Neural progenitor cell (in vitro differentiated cells): ENCODE measurements around the gene SEZ6L. TPM values are rescaled to one million over a fixed set of nuclear protein-coding genes. Genes with fewer than 3 reads are reported as not detected.

Source experiments
- DNase-seq: peaks from one replicate; pipeline ENCODE4 v3.0.0-alpha.2; 2016; ENCODE audit warnings: low spot score
- H2AFZ ChIP-seq: fragments of 200-600 bp; sonication (generic); replicated peaks from 2 replicates; pipeline ENCODE4 v1.6.1; 2016; ENCODE audit warnings: antibody characterized with exemption
- H3F3A ChIP-seq: fragments of 200-600 bp; sonication (generic); 2 replicates; pipeline ENCODE4 v1.6.1; 2016; ENCODE audit warnings: antibody characterized with exemption, low read depth
- H3K27ac ChIP-seq: fragments of 200-600 bp; sonication (generic); 2 replicates; pipeline ENCODE4 v1.5.1; 2016; ENCODE audit warnings: mild to moderate bottlenecking
- H3K27me3 ChIP-seq: fragments of 200-600 bp; sonication (generic); 2 replicates; pipeline ENCODE4 v1.6.1; 2016; ENCODE audit warnings: mild to moderate bottlenecking, moderate library complexity
- H3K36me3 ChIP-seq: fragments of 200-600 bp; sonication (generic); 2 replicates; pipeline ENCODE4 v1.5.1; 2016
- H3K4me1 ChIP-seq: fragments of 200-600 bp; sonication (generic); 2 replicates; pipeline ENCODE4 v1.6.1; 2016; ENCODE audit warnings: mixed run types
- H3K4me2 ChIP-seq: fragments of 200-600 bp; sonication (generic); 2 replicates; pipeline ENCODE4 v1.6.1; 2016
- H3K4me3 ChIP-seq: fragments of 200-600 bp; sonication (generic); 2 replicates; pipeline ENCODE4 v1.5.1; 2016
- H3K79me2 ChIP-seq: fragments of 200-600 bp; sonication (generic); 2 replicates; pipeline ENCODE4 v1.6.1; 2016; ENCODE audit warnings: low read depth
- H3K9ac ChIP-seq: fragments of 200-600 bp; sonication (generic); 2 replicates; pipeline ENCODE4 v1.6.1; 2016
- H3K9me3 ChIP-seq: fragments of 200-600 bp; sonication (generic); 2 replicates; pipeline ENCODE4 v1.5.1; 2016; ENCODE audit warnings: low read depth
- H4K20me1 ChIP-seq: fragments of 200-600 bp; sonication (generic); 2 replicates; pipeline ENCODE4 v1.6.1; 2016; ENCODE audit warnings: low read depth
- H3K27ac Mint-ChIP-seq: 3 replicates; pipeline ENCODE4 v1.8.0; 2021; ENCODE audit warnings: mixed read lengths
- H3K27me3 Mint-ChIP-seq: 2 replicates; pipeline ENCODE4 v1.8.0; 2022; ENCODE audit warnings: low read depth, mild to moderate bottlenecking, inconsistent platforms, moderate library complexity, mixed read lengths; ENCODE audit not compliant: insufficient read depth
- H3K36me3 Mint-ChIP-seq: 3 replicates; pipeline ENCODE4 v1.8.0; 2021; ENCODE audit warnings: mixed read lengths
- H3K4me1 Mint-ChIP-seq: 3 replicates; pipeline ENCODE4 v1.8.0; 2021; ENCODE audit warnings: mixed read lengths
- H3K4me3 Mint-ChIP-seq: 3 replicates; pipeline ENCODE4 v1.8.0; 2021; ENCODE audit warnings: mild to moderate bottlenecking, moderate library complexity, mixed read lengths
- H3K9me3 Mint-ChIP-seq: 3 replicates; pipeline ENCODE4 v1.8.0; 2020; ENCODE audit warnings: mixed read lengths
- CTCF ChIP-seq: fragments of 200-600 bp; sonication (generic); IDR thresholded peaks from 2 replicates; pipeline ENCODE4 v1.5.1; 2017; ENCODE audit warnings: antibody characterized with exemption, mild to moderate bottlenecking
- EZH2 ChIP-seq: fragments of 200-600 bp; sonication (generic); IDR thresholded peaks from 2 replicates; pipeline ENCODE4 v1.6.1; 2017; ENCODE audit warnings: antibody characterized with exemption, mild to moderate bottlenecking, moderate library complexity
- EZH2phosphoT487 ChIP-seq: fragments of 200-600 bp; sonication (generic); IDR thresholded peaks from 2 replicates; pipeline ENCODE4 v1.6.1; 2017; ENCODE audit warnings: antibody characterized with exemption
- total RNA-seq: library from RNA; depleted of rRNA; stranded (reverse); fragments of >200 nt; gene quantifications from 2 replicates; pipeline ENCODE4 v1.2.3, GENCODE V29; 2015; ENCODE audit warnings: low replicate concordance

The SEZ6L gene
- total RNA-seq, 1 donor from 2014 or later = 0.22 TPM

- Histone ChIP-seq H3K9me3 (no peaks in the 10 kb centered on the region), H3K27ac (no peak overlapping the region), H4K20me1 (no peaks in the 10 kb centered on the region), H3K4me2 (no peak overlapping the region), H3K27me3 (peaks cover 29% of the 10 kb centered on the region), H3K36me3 (no peaks in the 10 kb centered on the region), H3F3A (peaks cover 5% of the 10 kb centered on the region), H3K9ac (no peak overlapping the region), H2AFZ (no peak overlapping the region), H3K4me1 (peaks cover 3% of the 10 kb centered on the region), H3K79me2 (no peaks in the 10 kb centered on the region), H3K4me3 (no peak overlapping the region)
- DNase-seq = no peak
- Mint-ChIP-seq H3K27me3 (peaks cover 4% of the 10 kb centered on the region), H3K36me3 (no peaks in the 10 kb centered on the region), H3K4me3 (no peak overlapping the region), H3K9me3 (no peaks in the 10 kb centered on the region), H3K4me1 (peaks cover 27% of the 10 kb centered on the region), H3K27ac (no peak overlapping the region)
- TF ChIP-seq EZH2phosphoT487 (no peak), CTCF (no peak), EZH2 (no peak)
These were observed 245.1 kb downstream of the SEZ6L start for GRCh38 chr22:26414347-26414746.

DNA sequence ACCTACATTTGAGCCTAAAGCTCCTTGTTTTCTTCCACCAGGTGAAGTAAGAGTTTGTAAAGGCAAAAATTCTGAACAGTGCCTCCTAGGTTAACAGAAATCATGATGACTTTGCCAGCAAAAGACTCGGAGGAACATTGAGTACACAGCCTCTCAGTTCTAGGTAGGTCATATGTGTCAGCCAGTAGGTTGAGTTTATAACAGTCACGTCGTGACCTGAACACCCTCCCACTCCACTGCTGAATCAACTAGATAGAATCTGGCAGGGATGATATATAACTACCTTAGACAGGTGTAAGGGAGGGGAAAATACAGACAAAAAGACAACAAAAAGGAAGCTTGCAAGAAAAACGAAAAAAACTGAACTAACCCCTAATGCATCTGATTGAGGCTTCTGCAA lies 247.0 kb downstream of the SEZ6L start:
- H2AFZ ChIP-seq = no peak overlapping the region
- no peaks in the 10 kb centered on the region for H3K36me3 ChIP-seq
- H3K4me2 ChIP-seq = no peak overlapping the region
- H3K4me3 Mint-ChIP-seq = no peak overlapping the region
- H3K27me3 ChIP-seq = peaks cover 16% of the 10 kb centered on the region
- H3K36me3 Mint-ChIP-seq = no peaks in the 10 kb centered on the region
- H3K4me3 ChIP-seq = no peak overlapping the region
- peaks cover 6% of the 10 kb centered on the region for H3K27me3 Mint-ChIP-seq
- H3K4me1 ChIP-seq = peaks cover 3% of the 10 kb centered on the region
- peaks cover 5% of the 10 kb centered on the region for H3F3A ChIP-seq
- H3K4me1 Mint-ChIP-seq = peaks cover 15% of the 10 kb centered on the region
- H4K20me1 ChIP-seq = no peaks in the 10 kb centered on the region
- H3K27ac Mint-ChIP-seq = no peak overlapping the region
- no peak for DNase-seq
- no peaks in the 10 kb centered on the region for H3K79me2 ChIP-seq
- TF ChIP-seq EZH2phosphoT487 = no peak
- no peak for TF ChIP-seq EZH2
- TF ChIP-seq CTCF = no peak
- no peaks in the 10 kb centered on the region for H3K9me3 ChIP-seq
- no peaks in the 10 kb centered on the region for H3K9me3 Mint-ChIP-seq
- H3K9ac ChIP-seq = no peak overlapping the region
- H3K27ac ChIP-seq = no peak overlapping the region

- no peak overlapping the region for H3K9ac ChIP-seq
- no peak overlapping the region for H3K4me3 Mint-ChIP-seq
- H3K27me3 ChIP-seq = peaks cover 11% of the 10 kb centered on the region
- H3K27ac ChIP-seq = no peak overlapping the region
- peaks cover 3% of the 10 kb centered on the region for H3K4me1 ChIP-seq
- no peaks in the 10 kb centered on the region for H4K20me1 ChIP-seq
- no peaks in the 10 kb centered on the region for H3K9me3 ChIP-seq
- H3K36me3 Mint-ChIP-seq = no peaks in the 10 kb centered on the region
- H3K4me1 Mint-ChIP-seq = peaks cover 15% of the 10 kb centered on the region
- H3K27me3 Mint-ChIP-seq = peaks cover 6% of the 10 kb centered on the region
- H2AFZ ChIP-seq = no peak overlapping the region
- no peak overlapping the region for H3K4me2 ChIP-seq
- no peak for TF ChIP-seq CTCF
- no peak for TF ChIP-seq EZH2phosphoT487
- TF ChIP-seq EZH2 = no peak
- no peak overlapping the region for H3K4me3 ChIP-seq
- no peaks in the 10 kb centered on the region for H3K36me3 ChIP-seq
- peaks cover 5% of the 10 kb centered on the region for H3F3A ChIP-seq
- H3K27ac Mint-ChIP-seq = no peak overlapping the region
- H3K9me3 Mint-ChIP-seq = no peaks in the 10 kb centered on the region
- no peaks in the 10 kb centered on the region for H3K79me2 ChIP-seq
- DNase-seq = peak; percentile 62
These were observed 247.5 kb downstream of the SEZ6L start for GRCh38 chr22:26416670-26417276.
